ENCODE data around the gene XRCC1. TPM values are rescaled to one million over a fixed set of nuclear protein-coding genes. Genes with fewer than 3 reads are reported as not detected.
A peak's percentile ranks its signal among the peaks of the same experiment; 100 is the strongest.

The XRCC1 gene
- total and polyA plus RNA-seq, 2 of the 8 experiments (the other 6 are each of a cell fraction or from before 2014, with no cell fraction given), result 42.5 to 44.4 TPM

DNA sequence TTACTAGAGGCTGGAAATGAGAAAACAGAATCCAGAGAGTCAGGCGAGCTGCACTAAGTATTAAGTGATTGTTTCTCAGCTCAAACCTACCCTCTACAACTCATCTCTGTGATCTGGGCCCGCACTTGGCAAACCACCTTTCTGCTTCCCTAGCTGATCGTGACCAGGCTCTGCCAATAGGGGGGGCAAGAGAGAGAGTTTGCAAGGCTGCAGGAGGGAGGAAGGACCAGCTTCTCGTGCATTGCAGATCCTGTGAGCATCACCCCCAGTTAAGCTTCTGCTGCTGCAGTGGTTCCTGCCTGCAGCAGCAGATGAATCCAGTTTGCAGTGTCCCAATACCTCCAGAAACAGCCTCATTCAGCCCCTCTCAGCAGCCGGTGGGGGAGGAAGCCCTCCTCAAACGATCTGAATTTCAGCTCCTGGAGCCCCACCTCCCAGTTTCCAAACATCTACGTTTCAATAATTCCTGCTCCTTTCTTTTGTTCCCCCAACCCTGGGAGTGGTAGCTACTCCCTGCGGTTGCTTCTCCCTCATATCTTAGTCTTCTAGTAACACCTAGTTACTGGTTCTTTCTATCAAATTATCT is 20.0 kb downstream of the XRCC1 start:
- 0 out of 4 replicates have a peak overlapping the region, but pooled peaks of 1 of the 2 experiments have one; percentile 26 for H3K4me2 ChIP-seq (ENCODE audit: insufficient read depth in 1 of 2, low read depth in 2 of 2, low read length in 2 of 2)
- H4K91ac ChIP-seq (replicated peaks; ENCODE audit: insufficient read length, low read length), result no peak overlapping the region
- no peak overlapping the region for H3K4ac ChIP-seq (replicated peaks; ENCODE audit: insufficient read length, low read depth, low read length)
- H3K9me3 ChIP-seq (ENCODE audit: insufficient read depth in 2 of 2, low read depth in 1 of 2, low read length in 1 of 2), result no peaks in the 10 kb centered on the region
- POLR2A ChIA-PET (ENCODE audit: partially characterized antibody), result interaction anchor here (1.0 to 3.0 kb wide), 8 partner anchors 10 to 48 kb away, joined by 3 to 11 read pairs (median 4); partner anchors contain the start of genes PINLYP and XRCC1
- H3K4me3 ChIP-seq (ENCODE audit: extremely low read depth in 1 of 4, insufficient read depth in 2 of 4, low read depth in 3 of 4, low read length in 4 of 4), result no peak overlapping the region
- no peak overlapping the region for H3K23ac ChIP-seq (ENCODE audit: insufficient read length)
- peak; percentile 92 for FAIRE-seq
- H3K18ac ChIP-seq (ENCODE audit: extremely low read depth, low read length), result no peak overlapping the region
- peaks cover 0 to 4% of the 10 kb centered on the region in 2 experiments for H4K20me1 ChIP-seq (replicated peaks in 1 of 2; ENCODE audit: control insufficient read depth in 1 of 2, insufficient read depth in 2 of 2, low read length in 2 of 2)
- H2AK5ac ChIP-seq (ENCODE audit: low read depth, low read length), result no peak overlapping the region
- H3K36me3 ChIP-seq (ENCODE audit: control insufficient read depth in 2 of 4, insufficient read depth in 4 of 4, low read length in 3 of 4), result peaks cover 5 to 24% (median 13%) of the 10 kb centered on the region in 4 experiments; a peak in 6 of 8 replicates
- no peak overlapping the region for H3K27ac ChIP-seq (ENCODE audit: low read depth, low read length)
- no peaks in the 10 kb centered on the region for H3K23me2 ChIP-seq (ENCODE audit: low read depth, low read length)
- H2BK15ac ChIP-seq (ENCODE audit: low read length), result no peak overlapping the region
- CTCF ChIA-PET (ENCODE audit: partially characterized antibody), result interaction anchor here (0.6 to 10.7 kb wide), 29 partner anchors 12 to 962 kb away, joined by 3 to 122 read pairs (median 4); partner anchors contain the start of genes IRGQ, XRCC1, ZNF575 and ZNF576
- no peak overlapping the region for H4K5ac ChIP-seq (ENCODE audit: insufficient read length, low read depth, low read length)
- H4K8ac ChIP-seq (ENCODE audit: extremely low read depth, insufficient read depth, low read length), result no peak overlapping the region
- H2BK12ac ChIP-seq (ENCODE audit: low read depth, low read length), result no peak overlapping the region
- no peak overlapping the region for H2BK120ac ChIP-seq (replicated peaks; ENCODE audit: low read depth, low read length)
- H3K4me1 ChIP-seq (replicated peaks in 1 of 4; ENCODE audit: control insufficient read depth in 3 of 4, insufficient read depth in 4 of 4, low read length in 3 of 4), result 0 out of 7 replicates have a peak, but pooled peaks cover 0 to 2% (median 0%) of the 10 kb centered on the region in 4 experiments
- H3K56ac ChIP-seq (replicated peaks; ENCODE audit: insufficient read length, low read depth, low read length), result no peak overlapping the region
- no peaks in the 10 kb centered on the region for H3K79me2 ChIP-seq (ENCODE audit: control insufficient read depth in 1 of 2, insufficient read depth in 2 of 2, low read length in 2 of 2)
- H2BK20ac ChIP-seq (ENCODE audit: low read length), result no peak overlapping the region
- H3K79me1 ChIP-seq (ENCODE audit: low read depth, low read length), result 0 out of 2 replicates have a peak, but pooled peaks cover 3% of the 10 kb centered on the region
- H2BK5ac ChIP-seq (ENCODE audit: low read depth, low read length), result no peak overlapping the region
- H2AFZ ChIP-seq (ENCODE audit: low read length), result no peak overlapping the region
- peak; percentile 61 to 95 for DNase-seq (ENCODE audit: low read depth in 1 of 2, low spot score in 2 of 2)
- no peak overlapping the region for H3K9ac ChIP-seq (replicated peaks in 1 of 4; ENCODE audit: extremely low read depth in 1 of 4, low read depth in 3 of 4, low read length in 3 of 4)
- no peaks in the 10 kb centered on the region for H3K27me3 ChIP-seq (replicated peaks in 1 of 4; ENCODE audit: control insufficient read depth in 3 of 4, extremely low read depth in 1 of 4, insufficient read depth in 3 of 4, low read length in 3 of 4)
- WGBS, 2 experiments (ENCODE audit: extremely low coverage in 1 of 2, insufficient coverage in 1 of 2, insufficient read length in 1 of 2, insufficient replicate concordance in 2 of 2, low coverage in 1 of 2, low lambda C conversion rate in 2 of 2, missing lambda C conversion rate in 1 of 2), result 41% methylated on average over 8 of the region's 8 CpGs; no CpG with 5 or more reads in 1 of the 2 experiments
- no peak overlapping the region for H3K14ac ChIP-seq (ENCODE audit: insufficient read length)
- TF ChIP-seq CREB1 (IDR thresholded peaks at IDR 0.05) (peak; percentile 54; the same call in 1 of the 2 replicates), BACH1 (IDR thresholded peaks at IDR 0.05; ENCODE audit: low read length) (no peak), RAD21 (IDR thresholded peaks at IDR 0.05 in 1 of 2, conservative IDR thresholded peaks at IDR 0.05 in 1 of 2; ENCODE audit: low read depth in 2 of 2, low read length in 2 of 2) (peak; percentile 68 to 81), KDM1A (IDR thresholded peaks at IDR 0.05; ENCODE audit: borderline replicate concordance, low read length) (no peak), SIX5 (IDR thresholded peaks at IDR 0.05; ENCODE audit: low read depth, low read length) (no peak), CHD2 (IDR thresholded peaks at IDR 0.05; ENCODE audit: low read length) (no peak), NRF1 (IDR thresholded peaks at IDR 0.05; ENCODE audit: low read depth, low read length) (no peak), GABPA (IDR thresholded peaks at IDR 0.05; ENCODE audit: borderline replicate concordance, insufficient read depth, low read length) (no peak), ZNF274 (IDR thresholded peaks at IDR 0.05; ENCODE audit: borderline replicate concordance, extremely low read depth, low read length) (no peak)
- TF ChIP-seq, protein P1, sequence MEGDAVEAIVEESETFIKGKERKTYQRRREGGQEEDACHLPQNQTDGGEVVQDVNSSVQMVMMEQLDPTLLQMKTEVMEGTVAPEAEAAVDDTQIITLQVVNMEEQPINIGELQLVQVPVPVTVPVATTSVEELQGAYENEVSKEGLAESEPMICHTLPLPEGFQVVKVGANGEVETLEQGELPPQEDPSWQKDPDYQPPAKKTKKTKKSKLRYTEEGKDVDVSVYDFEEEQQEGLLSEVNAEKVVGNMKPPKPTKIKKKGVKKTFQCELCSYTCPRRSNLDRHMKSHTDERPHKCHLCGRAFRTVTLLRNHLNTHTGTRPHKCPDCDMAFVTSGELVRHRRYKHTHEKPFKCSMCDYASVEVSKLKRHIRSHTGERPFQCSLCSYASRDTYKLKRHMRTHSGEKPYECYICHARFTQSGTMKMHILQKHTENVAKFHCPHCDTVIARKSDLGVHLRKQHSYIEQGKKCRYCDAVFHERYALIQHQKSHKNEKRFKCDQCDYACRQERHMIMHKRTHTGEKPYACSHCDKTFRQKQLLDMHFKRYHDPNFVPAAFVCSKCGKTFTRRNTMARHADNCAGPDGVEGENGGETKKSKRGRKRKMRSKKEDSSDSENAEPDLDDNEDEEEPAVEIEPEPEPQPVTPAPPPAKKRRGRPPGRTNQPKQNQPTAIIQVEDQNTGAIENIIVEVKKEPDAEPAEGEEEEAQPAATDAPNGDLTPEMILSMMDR (IDR thresholded peaks at IDR 0.05; ENCODE audit: control extremely low read depth in 1 of 3, insufficient read depth in 1 of 3, low read depth in 1 of 3, low read length in 3 of 3), result peak; percentile 85 to 98 (median 93)
